Measurements from ENCODE around the gene SLC35G6.

SLC35G6 gene

GRCh38 chr17:7476494-7476893 lies 4.8 kb upstream of the SLC35G6 start:
- peak overlapping the region; percentile 80 to 86 (median 81) for H3K4me3 Mint-ChIP-seq
- H3K27ac Mint-ChIP-seq = peak overlapping the region; percentile 91 to 96 (median 95)
- H3K27me3 Mint-ChIP-seq (ENCODE audit: low read depth) = no peaks in the 10 kb centered on the region
- no peaks in the 10 kb centered on the region for H3K9me3 Mint-ChIP-seq
- TF ChIP-seq CTCF (IDR thresholded peaks at IDR 0.05; ENCODE audit: unreplicated experiment in 3 of 3) = no peak
- peaks cover 5% of the 10 kb centered on the region for H3K36me3 Mint-ChIP-seq (ENCODE audit: low read depth)
- peaks cover 44% of the 10 kb centered on the region for H3K4me1 Mint-ChIP-seq

- Mint-ChIP-seq H3K36me3 (ENCODE audit: low read depth) (peaks cover 5% of the 10 kb centered on the region), H3K4me3 (peak overlapping the region; percentile 80 to 86 (median 81)), H3K27me3 (ENCODE audit: low read depth) (no peaks in the 10 kb centered on the region), H3K9me3 (no peaks in the 10 kb centered on the region), H3K4me1 (peaks cover 49% of the 10 kb centered on the region), H3K27ac (peak overlapping the region; percentile 91 to 96 (median 95))
- TF ChIP-seq CTCF (IDR thresholded peaks at IDR 0.05; ENCODE audit: unreplicated experiment in 3 of 3) = no peak
Observed at GRCh38 chr17:7476951-7477350, 4.3 kb upstream of the SLC35G6 start.

GRCh38 chr17:7477392-7478275 lies 3.6 kb upstream of the SLC35G6 start:
- Mint-ChIP-seq H3K9me3 (no peaks in the 10 kb centered on the region), H3K4me3 (peak overlapping the region; percentile 80 to 86 (median 81)), H3K27me3 (ENCODE audit: low read depth) (no peaks in the 10 kb centered on the region), H3K36me3 (ENCODE audit: low read depth) (peaks cover 5% of the 10 kb centered on the region), H3K4me1 (peaks cover 55% of the 10 kb centered on the region), H3K27ac (peak overlapping the region; percentile 91 to 96 (median 95))
- no peak for TF ChIP-seq CTCF (IDR thresholded peaks at IDR 0.05; ENCODE audit: unreplicated experiment in 3 of 3)

GRCh38 chr17:7478276-7479212 lies 2.7 kb upstream of the SLC35G6 start:
- Mint-ChIP-seq H3K9me3 (no peaks in the 10 kb centered on the region), H3K4me3 (peak overlapping the region; percentile 80 to 86 (median 81)), H3K36me3 (ENCODE audit: low read depth) (peaks cover 5% of the 10 kb centered on the region)

More at GRCh38 chr17:7478276-7479212, 2.7 kb upstream of the SLC35G6 start:
- no peak for TF ChIP-seq CTCF (IDR thresholded peaks at IDR 0.05; ENCODE audit: unreplicated experiment in 3 of 3)
- H3K4me1 Mint-ChIP-seq = peaks cover 63% of the 10 kb centered on the region
- H3K27me3 Mint-ChIP-seq (ENCODE audit: low read depth) = no peaks in the 10 kb centered on the region
- H3K27ac Mint-ChIP-seq = peak overlapping the region; percentile 91 to 96 (median 95)

All from nephron (organoid).